RWPE1 (cell line): Measurements from ENCODE around the gene DDB1.

Experiments
- CTCF ChIA-PET: fragments of 350-600 bp; sonication (Branson Sonifier 250); formaldehyde crosslinking; extraction: SDS; loops from one replicate; lab custom pipeline; 2021; lab: Yijun Ruan, JAX
- POLR2A ChIA-PET: fragments of 400-600 bp; formaldehyde crosslinking; extraction: SDS; loops from one replicate; lab custom pipeline; 2020; ENCODE audit warnings: antibody characterized with exemption; ENCODE audit not compliant: low non-redundant PET; lab: Yijun Ruan, JAX
- DNase-seq: peaks from one replicate; pipeline ENCODE4 v3.0.0; 2012; ENCODE audit warnings: low spot score
- H3K27ac ChIP-seq: fragments of 450-650 bp; 2 replicates; pipeline ENCODE4 v1.5.1; 2017
- CTCF ChIP-seq: fragments of 450-650 bp; conservative IDR thresholded peaks from 2 replicates; pipeline ENCODE4 v1.5.1; 2017; ENCODE audit warnings: low read depth, mild to moderate bottlenecking

The DDB1 gene

GRCh38 chr11:61329871-61330270 is 3.0 kb downstream of the DDB1 start:
- ChIA-PET POLR2A (no interaction called here), CTCF (no interaction called here)
- TF ChIP-seq CTCF: no peak
- no peak overlapping the region for H3K27ac ChIP-seq
- no peak for DNase-seq

GRCh38 chr11:61328351-61328750 is 4.6 kb downstream of the DDB1 start:
- ChIA-PET CTCF (interaction anchor here (0.6 to 2.2 kb wide), 3 partner anchors 8 to 57 kb away, joined by 3 to 8 read pairs (median 7); no protein-coding TSS in a partner anchor), POLR2A (interaction anchor here (0.6 kb wide), 1 partner anchor 1512 kb away, joined by 3 read pairs; no protein-coding TSS in a partner anchor)
- DNase-seq: no peak
- H3K27ac ChIP-seq: peak overlapping the region; percentile 17; the same call in 1 of the 2 replicates
- TF ChIP-seq CTCF: no peak

GRCh38 chr11:61327669-61328071 is 5.2 kb downstream of the DDB1 start:
- CTCF ChIA-PET: interaction anchor here (1.6 to 2.2 kb wide), 2 partner anchors 8 to 58 kb away, joined by 7 to 8 read pairs; no protein-coding TSS in a partner anchor
- TF ChIP-seq CTCF: no peak
- H3K27ac ChIP-seq: no peak overlapping the region
- no peak for DNase-seq
- POLR2A ChIA-PET: interaction anchor here (1.3 kb wide), 1 partner anchor 65 kb away, joined by 4 read pairs; the partner anchor contains the start of gene TMEM216

- no peak overlapping the region for H3K27ac ChIP-seq
- CTCF ChIA-PET: interaction anchor here (0.6 to 1.1 kb wide), 3 partner anchors 27 to 798 kb away, joined by 3 read pairs; no protein-coding TSS in a partner anchor
- POLR2A ChIA-PET: no interaction called here
Measured at GRCh38 chr11:61325649-61326414, 7.1 kb downstream of the DDB1 start.

GRCh38 chr11:61315260-61315659 is 17.6 kb downstream of the DDB1 start:
- no peak for TF ChIP-seq CTCF
- DNase-seq: peak; percentile 13
- H3K27ac ChIP-seq: no peak overlapping the region
- ChIA-PET CTCF (interaction anchor here (0.6 kb wide), 1 partner anchor 61 kb away, joined by 3 read pairs; no protein-coding TSS in a partner anchor), POLR2A (interaction anchor here (0.7 kb wide), 1 partner anchor 23 kb away, joined by 4 read pairs; no protein-coding TSS in a partner anchor)

More at GRCh38 chr11:61325649-61326414, 7.1 kb downstream of the DDB1 start:
- DNase-seq: peak; percentile 63
- no peak for TF ChIP-seq CTCF

GRCh38 chr11:61310749-61311148 is 22.2 kb downstream of the DDB1 start:
- no peak overlapping the region for H3K27ac ChIP-seq
- POLR2A ChIA-PET: no interaction called here
- CTCF ChIA-PET: interaction anchor here (0.7 to 1.2 kb wide), 3 partner anchors 9 to 75 kb away, joined by 3 to 5 read pairs (median 4); no protein-coding TSS in a partner anchor
- DNase-seq: no peak
- no peak for TF ChIP-seq CTCF
